Glomerular visceral epithelial cell (primary cell): ENCODE data around the gene CCR7.

ENCODE experiments used
- DNase-seq: peaks from one replicate; pipeline ENCODE4 v3.0.0-alpha.2; 2016; ENCODE audit errors: extremely low spot score

Gene CCR7, protein sequence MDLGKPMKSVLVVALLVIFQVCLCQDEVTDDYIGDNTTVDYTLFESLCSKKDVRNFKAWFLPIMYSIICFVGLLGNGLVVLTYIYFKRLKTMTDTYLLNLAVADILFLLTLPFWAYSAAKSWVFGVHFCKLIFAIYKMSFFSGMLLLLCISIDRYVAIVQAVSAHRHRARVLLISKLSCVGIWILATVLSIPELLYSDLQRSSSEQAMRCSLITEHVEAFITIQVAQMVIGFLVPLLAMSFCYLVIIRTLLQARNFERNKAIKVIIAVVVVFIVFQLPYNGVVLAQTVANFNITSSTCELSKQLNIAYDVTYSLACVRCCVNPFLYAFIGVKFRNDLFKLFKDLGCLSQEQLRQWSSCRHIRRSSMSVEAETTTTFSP

DNA sequence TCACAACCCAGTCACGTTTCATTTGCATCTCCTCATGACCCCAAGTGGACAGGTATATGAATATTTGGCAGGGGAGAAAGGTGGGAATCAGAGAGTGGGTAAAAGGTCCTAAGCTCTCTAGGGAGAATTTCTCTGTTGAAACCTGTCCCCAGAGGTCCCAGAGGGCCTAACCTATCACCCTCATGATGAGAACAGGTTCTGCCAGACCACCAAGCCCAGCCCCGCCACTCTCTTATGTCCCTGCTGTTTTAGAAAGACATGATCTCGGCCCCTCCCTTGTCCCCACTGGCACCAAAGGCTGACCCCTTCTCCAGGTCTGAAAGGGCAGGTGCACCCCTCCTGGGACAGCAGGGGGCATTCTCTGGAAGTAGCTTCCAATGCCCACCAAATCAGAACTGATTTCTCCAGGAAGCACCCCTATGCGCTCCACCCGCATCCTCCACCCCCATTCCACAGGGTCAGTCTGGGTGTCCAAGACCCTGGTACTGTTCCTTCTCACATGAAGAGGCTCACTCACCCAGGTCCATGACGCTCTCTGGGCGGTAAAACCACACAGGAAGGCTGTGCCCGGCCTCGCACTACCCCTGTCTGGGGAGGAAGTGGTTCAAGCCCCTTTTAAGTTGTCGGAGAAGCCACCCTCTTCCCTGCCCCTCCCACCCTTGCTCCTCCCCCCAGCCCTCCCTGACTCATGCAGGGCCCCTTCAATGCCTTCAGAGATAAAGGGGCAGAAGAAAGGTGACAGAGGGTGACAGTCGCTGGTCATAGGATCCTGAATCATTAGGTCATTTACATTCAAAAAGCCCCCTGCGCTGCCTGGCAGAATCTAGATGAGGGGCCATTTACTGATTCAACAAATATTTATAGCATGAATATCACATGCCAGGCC is at the start of gene CCR7:
Gene CCR7 (minus strand): TSS at position 590 of the 886 bp plus-strand sequence. CDS start 63 bp downstream, at position 527.
- DNase-seq = no peak

DNA sequence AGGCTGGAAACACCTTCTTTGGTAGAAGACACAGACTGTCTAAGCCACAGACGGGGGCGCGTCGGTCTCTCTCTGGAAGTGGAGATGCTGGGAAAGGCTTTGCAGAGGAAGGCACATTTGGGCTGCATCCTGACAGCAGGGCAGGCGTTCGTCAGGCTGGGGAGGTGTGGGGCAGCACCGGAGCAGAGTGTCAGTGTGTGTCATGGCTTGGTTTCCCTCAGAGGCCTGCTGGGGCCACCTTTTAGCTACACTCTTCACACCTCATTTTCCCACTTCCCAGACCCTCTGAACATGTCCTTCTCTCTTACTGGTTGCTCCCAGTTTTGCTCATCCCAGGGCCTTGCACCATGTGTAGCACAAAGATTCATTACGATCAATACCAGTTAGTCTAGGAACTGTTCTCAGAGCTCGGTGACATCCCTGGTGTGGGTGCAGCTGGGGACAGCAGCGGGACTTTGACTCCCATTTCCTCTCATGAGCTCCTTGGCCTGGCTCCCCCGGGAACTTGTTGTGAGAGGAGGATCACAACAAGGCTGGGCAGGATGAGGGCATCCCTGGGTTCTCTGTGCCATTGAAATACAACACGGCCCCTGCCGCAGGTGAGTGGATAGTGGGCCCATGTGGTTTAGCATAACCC is 49.3 kb upstream of the CCR7 start:
- DNase-seq = no peak

DNA sequence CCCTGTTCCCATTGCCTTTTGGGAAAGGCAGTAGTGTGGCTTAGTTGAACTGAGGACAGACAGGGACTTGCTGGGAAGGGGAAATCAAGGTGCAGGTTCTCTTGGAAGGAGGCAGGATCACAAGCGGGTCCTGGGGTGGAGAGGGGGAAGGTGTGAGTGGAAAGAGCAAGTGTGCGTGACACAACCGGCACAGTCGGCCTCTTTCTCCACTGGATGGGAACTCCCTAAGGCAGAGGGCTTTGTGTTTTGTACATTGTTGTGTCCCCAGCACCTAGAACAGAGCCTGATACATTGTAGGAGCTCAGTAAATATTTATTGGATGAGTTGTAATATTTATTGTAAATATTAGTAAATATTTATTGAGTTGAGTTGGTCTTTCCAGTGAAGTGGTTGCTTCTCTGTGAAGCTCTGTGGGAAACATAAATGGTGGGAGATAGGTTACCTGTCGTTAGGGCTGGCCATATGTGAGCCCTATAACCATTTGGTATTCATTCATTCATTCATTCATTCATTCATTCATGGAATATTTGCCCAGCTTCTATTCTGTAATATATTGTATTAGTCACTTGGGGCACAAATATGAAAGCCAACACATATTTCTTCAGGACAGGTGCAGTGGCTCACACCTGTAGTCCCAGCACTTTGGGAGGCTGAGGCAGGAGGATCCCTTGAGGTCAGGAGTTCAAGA is 48.3 kb upstream of the CCR7 start:
- DNase-seq = no peak

DNA sequence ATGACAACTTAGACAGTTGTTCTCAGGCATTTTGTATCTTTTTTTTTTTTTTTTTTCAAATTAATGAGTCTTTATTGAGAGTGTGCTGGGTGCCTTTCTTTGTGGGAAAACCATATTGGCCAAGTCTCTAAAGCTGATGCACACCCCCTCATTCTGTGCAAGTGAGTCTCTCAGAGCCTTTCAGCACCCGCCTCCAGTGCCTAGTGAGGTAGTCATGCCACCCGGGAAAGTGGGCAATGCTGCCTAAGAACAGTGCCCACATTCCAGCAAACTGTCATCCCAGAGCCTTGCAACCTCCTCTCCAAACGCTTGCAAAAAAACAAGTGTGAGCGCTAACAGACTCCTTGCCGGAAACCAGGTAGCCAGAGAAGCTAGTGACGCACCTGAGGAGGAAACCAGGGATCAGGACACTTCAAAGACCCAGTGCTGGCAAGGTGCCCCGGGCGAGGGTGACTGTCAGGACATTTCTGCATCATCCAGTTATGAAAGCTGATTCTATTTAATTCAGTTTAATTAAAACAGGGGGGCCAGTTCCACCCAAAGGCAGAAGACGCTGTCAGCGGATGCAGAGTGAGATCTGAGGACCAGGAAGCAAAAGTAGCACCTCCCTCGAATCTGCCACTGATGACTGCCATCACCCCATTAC is 47.5 kb upstream of the CCR7 start:
- DNase-seq = no peak

DNA sequence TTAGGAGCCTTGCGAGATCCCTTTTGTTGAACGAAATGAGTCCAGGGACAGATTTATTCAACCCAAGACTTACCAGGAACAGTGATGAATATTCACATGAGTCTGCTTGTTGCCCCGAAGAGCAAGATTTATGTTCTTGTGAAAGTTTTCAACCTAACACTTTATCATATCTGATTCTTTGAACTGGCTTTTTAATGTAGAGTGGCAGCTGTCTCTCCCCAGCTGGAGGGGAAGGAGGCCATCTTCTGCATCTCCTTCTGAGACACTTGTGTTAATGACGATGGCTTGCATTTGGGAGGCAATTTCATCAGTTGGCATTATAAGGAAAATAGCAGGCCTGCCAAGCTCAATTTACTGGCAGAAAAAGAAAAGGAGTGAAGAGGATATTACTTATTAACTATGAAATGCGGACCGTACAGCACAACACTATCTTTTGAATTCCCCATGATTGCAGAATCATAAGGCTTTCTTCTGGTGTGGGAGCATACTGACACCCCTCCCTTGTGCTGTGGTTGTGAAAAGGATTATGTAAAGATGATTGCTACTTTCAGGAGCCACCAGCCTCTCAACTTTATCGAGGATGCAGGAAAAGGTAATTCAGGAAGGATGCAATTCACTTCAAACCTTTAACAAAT is 46.7 kb upstream of the CCR7 start:
- DNase-seq = no peak

DNA sequence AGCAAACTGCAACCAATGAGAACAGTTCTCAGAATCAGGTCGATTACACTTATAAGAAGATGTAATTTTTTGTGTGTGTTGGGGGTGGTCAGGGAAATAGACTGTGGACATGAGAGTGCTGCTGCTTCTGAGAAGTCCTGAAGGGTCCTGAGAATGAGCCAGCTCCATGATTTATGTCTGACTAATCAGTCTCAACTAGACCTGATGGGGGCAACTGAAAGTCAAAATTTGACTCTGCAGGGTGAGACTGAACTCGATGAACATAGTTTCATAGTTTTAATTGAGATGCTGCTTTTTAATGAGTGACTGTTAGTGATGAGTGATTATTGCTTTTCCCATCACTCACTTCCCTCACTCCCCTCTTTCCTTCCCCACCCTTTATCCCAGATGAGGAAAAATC is 45.1 kb upstream of the CCR7 start:
- DNase-seq = no peak

DNA sequence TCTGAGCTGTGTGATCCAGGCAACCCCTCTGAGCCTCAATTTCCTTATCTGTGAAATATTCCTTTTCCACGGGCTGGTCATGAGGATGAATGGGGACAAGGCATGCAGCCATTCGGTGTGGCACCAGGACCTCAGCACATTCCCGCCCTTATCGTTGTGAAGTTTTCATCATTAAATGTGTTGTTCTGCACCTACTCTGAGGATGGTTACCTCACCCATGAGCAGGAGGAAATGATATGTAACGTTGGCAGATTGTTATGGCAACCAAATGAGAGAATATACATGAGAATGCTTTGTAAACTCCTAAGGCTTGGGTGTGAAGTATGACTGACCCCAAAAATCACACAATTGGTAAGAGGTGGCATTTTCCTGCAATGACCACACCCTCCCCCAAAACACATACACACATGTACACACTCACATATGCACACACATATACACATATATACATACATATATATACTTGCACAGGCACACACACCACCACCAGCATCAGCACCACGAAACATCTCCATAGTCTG is 42.8 kb upstream of the CCR7 start:
- no peak for DNase-seq

DNA sequence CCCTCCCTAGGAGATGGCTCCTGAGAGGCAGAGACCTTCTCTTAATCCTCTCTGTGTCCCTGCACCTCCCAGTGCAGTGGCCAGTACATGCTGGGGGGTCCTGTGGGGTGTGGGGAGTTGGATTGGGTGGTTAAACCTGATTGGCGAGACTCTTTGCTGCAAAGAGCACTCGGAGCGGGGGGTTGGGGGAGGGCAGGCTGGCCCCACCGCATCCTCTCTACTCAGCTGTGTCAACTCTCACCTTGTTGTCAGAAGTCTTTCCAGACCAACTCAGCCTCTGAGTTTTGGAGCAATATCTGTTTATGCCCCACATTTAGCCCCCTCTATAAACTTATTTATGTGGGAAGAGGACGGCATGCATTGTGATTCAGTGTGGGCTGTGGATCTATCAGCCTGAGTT is 42.4 kb upstream of the CCR7 start:
- no peak for DNase-seq

DNA sequence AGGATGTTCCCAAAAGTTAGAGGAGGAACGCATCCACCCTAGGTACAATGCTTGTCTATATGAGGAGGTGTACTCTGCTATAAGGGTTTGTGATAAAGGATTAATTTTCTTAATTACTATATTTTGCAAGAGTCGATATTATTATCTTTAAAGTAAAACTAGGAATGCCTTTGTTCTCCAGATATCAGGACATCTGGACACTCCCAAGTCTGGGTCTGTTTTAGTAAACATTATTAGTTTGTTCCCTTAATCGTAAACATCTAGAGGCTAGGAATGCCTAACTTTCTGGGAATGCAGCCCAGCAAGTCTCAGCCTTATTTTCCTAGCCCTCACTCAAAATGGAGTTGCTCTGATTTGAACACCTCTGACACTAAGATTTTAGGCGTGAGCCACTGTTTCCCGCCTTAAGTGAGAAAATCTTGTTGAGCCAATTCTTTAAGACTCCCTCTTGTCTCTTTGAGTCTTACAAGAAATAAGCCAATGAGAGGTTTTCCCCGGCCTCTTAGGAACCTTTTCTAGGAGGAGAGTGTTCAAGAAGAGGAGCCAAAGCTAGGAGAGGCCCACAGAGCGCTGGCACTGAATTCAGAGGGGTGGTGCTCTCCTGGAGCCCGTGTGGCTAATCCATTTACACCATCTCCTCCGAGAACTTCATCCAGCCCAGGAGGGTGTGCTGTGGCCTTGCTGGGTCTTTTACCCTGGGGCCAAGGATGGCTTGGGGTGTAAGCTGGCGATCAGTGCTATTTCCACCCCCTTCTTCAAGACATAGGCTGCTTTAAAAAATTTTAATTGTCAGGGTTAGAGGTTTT is 41.5 kb upstream of the CCR7 start:
- DNase-seq = no peak

DNA sequence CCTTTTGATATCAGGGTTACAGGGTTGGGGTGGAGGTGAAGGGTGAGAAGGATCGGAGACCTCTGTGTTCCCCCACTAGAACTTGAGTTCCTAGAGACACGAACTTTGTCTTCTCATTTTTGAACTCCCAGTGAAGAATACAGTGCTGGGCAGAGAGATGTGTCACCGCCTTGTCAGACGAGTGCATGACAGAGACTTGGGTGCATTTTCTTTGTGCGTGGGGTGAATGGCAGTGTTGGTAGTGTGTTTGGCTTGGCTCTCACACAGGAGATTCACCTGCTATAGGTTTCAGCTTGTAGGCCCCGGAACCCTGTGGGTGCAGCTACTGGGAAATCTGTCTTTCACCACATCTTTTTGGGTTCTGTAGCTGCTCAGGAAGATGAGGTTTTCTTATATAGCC is 40.0 kb upstream of the CCR7 start:
- no peak for DNase-seq

DNA sequence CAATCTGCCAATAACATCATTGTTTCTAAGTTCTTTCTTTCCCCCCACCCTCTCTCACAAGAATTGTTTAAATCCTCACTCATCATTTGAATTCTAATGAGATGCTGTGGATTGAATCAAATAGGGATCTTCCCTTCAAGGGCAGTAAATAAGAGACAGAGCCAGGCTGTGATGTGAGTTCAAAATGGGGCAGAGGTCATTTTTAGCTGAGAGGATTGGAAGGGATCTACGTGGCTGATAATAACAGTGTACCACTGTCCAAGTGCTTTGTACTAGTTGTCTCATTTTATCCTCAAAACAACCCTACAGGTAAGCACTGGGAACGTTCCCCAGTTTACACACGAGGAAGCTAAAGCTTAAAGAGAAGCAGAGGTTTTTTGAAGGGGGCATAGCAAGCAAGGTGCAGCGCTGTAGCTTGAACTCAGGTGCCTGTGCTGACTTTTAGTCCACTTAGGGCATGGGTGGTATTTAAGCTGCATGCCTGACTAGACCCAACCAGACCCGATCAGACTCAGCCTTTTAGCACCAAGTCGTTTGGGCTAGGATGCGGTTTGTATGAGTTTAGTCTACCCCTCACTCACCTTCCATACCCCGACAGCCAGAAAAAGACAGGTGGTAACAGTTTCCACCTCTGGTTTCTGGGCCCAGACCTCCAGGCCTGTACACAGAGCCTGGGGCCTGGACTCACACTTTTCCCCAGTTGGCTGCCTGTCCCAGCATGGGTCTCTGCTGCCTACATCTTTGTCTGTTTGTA is 39.2 kb upstream of the CCR7 start:
- no peak for DNase-seq

DNA sequence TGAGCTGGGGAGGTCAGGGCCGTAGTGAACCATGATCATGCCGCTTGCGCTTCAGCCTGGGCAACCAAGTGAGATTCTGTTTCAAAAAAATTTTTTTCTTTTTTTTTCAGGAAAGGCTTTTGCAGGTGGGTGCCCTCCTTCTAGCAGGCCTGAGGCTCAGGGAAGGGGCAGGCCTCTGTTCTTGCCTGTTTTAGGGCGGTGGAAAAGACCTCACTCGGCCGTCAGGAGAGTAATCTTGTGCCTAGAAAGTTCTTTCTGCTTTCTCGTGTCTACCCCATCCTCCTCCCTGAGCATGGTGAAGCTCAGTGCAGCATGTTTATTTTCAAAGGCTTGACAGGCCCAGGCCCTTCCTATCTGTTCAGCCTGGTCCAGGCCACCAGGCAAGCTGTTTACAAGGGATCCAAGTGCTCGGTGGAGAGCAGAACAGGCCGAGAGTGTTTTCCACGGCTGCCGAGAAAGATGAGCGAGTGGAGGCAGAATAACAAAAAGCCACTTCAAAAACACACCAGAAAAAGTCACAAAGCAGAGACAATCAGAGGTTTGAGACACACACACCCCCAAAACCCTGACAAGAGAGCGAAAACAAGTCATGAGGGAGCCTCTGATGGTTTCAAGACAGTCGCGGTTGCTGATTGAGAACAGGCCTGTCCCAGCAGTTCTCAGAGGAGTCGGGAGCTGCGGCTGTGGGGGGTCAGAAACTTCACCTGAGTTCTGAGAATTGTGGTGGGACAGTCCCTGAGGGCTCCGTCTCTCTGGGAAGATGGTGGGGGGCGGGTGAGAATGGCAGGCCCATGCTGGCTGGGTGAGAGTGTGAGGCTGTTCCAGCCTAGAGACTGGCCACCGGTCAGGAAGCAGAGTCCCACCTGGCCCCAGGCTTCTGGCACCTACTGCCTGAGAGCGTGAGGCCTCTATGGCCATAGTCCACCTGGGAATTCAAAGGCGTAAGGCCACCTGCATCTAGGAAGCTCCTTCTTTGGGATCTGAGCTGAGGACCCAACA is 37.5 kb upstream of the CCR7 start:
- no peak for DNase-seq

DNA sequence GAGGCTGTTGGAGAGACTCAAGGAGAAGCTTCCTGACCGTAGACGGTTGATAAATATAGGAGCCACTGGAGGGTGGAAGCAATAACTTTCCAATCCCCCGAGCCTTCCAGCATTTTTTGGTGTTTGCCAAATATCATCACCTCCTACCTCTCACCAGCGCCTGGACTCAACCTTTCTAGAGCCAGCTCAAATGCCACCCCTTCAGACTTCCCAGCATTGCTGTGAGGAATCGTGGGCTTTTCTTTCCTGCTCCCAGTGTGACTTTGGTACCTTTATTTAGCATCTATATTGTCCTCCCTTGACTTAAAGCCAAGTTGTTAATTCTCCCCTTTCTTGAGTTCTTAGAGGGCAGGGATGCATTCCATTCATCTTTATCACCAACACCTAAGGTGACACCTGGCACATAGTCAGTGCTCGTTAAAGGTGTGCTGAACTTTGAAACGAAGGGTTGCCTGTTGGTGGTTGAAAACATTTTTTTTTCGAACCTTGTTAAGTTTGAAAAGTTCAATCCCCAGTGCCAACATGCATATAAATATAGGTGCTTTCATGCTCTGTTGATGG is 35.3 kb upstream of the CCR7 start:
- no peak for DNase-seq

DNA sequence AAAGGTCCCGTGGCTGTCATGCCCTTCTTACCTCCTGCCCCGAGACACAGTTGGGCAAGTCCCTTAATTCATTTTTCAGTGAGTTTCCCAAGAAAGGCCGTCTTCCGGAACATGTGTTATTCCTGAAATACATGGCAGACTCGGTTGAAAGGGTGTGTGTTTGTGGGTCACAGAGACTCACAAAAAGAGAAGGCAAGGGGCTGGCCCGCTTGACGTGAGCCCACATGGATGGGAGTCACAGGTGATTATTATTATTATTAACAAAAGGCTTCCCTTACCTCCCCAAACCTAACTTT is 34.1 kb upstream of the CCR7 start:
- no peak for DNase-seq

DNA sequence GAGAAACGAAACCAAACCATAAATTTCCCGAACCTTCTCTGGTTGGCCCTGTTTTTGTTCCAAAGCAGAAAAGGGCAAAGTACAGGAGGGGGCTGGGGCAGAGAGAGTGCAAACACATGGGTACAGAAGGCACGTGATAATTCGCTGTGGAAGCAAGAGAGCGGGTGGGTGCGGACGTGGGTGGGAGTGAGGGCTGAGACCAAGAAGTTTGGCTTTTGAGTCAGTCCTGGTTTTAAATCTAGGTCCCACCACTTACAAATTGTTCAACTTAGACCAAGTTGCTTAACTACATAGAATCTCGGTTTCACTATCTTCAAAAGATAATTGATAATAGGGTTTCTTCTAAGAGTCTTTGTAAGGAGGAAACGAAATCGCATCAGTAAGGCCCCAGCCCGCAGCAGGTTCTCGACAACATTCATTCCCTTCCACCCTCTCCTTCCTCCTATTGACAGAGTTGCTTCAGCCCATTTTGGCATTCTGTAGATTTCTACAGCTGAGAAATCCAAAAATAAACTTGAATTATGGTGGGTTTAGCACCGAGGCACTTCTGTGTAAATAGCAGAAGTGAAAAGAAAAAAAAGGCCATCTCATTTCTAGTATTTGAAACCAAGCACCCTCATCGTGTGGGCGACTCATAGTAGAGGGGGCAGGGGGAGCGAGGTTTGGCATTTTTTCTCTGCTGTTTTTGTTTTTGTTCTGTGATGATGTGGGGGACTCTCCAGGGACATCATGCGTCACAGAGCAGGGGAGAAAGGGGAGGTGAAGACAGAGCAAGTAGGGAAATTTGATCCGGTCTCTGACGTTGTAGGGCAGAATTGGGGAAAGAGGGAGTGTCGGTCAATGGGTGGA is 33.6 kb upstream of the CCR7 start:
- DNase-seq = no peak

DNA sequence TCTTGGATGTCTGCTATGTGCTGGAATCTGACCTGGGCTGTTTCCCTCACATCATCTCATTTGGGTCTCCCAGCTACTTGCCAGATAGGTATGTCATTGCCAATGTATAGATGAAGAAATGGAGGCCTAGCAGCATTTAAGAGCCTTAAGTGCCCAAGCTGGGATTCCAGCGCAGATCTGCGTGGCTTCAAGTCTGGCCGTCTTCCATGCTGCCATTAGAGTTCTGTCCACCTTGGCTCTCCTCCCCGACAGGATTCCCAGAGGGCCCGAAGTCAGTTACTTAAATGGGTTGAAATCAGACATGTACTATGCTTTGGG is 33.0 kb upstream of the CCR7 start:
- no peak for DNase-seq
